HG03354 (cell line): Measurements from ENCODE around the gene SH3RF3.

Source experiments
- ATAC-seq: cut with Tn5 transposase; IDR thresholded peaks from one replicate; pipeline ENCODE4 v1.9.1; 2021; ENCODE audit warnings: mild to moderate bottlenecking; ENCODE audit not compliant: unreplicated experiment, poor library complexity, severe bottlenecking

Gene SH3RF3

GRCh38 chr2:109313343-109313742, 184.3 kb downstream of the SH3RF3 start:
- no peak for ATAC-seq

- no peak for ATAC-seq
Measured at GRCh38 chr2:109316091-109316490, 187.1 kb downstream of the SH3RF3 start.

DNA sequence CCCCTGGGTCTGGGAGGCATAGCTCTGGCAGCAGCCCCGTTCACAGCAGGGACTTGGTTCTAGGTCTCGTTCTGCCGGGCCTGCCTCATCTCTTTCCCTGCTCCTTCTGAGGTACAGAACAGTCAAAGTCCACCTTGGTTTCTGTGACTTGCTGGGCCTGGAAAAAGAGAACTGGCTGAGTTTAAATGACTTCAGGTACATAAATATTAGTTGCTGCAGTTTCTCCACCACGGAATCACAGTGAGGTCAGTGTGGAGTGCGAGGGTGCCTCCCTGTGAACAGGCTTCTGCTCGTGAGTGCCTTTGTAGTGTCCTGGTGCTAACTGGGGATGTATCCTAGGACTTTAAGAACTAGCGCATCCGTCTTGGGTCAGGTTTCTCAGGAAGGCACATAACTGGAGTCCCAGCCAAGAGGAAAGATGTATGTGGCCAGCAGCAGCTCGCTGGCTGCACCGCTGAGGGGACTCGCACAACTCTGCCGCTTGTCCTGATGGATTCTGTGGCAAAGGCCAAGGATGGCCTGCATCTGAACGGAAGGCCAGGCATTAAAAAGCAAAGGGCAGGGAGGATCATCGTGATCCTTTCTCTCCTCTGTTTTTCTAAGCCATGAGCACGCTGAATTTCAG, 188.6 kb downstream of the SH3RF3 start:
- no peak for ATAC-seq

GRCh38 chr2:109318150-109318948, 189.3 kb downstream of the SH3RF3 start:
- no peak for ATAC-seq

DNA sequence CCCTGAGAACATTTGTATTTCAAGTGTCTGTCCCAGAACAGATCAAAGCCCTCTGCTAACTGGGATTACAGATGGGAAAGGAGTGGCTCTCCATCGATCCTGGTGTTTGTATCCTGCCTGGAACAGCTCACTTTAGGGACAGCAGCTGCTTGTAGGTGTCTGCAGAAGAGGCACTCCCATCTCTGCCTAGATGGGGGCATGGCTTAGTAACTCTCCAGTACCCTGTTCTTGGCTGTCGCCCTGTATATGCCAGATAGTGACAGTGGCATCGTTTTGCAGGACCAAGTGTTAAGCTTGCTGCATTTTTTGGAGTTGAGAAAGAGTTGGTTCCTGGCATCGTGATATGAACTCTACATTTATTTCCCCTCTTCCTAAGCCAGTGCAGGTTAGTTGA, 189.9 kb downstream of the SH3RF3 start:
- ATAC-seq: no peak

- ATAC-seq: no peak
Measured at GRCh38 chr2:109320195-109320922, 191.4 kb downstream of the SH3RF3 start.

GRCh38 chr2:109321570-109321969, 192.6 kb downstream of the SH3RF3 start:
- ATAC-seq: no peak

GRCh38 chr2:109322111-109322510, 193.1 kb downstream of the SH3RF3 start:
- no peak for ATAC-seq

- ATAC-seq: no peak
Measured at GRCh38 chr2:109322641-109323040, 193.6 kb downstream of the SH3RF3 start.

- no peak for ATAC-seq
Measured at GRCh38 chr2:109324861-109325260, 195.9 kb downstream of the SH3RF3 start.

DNA sequence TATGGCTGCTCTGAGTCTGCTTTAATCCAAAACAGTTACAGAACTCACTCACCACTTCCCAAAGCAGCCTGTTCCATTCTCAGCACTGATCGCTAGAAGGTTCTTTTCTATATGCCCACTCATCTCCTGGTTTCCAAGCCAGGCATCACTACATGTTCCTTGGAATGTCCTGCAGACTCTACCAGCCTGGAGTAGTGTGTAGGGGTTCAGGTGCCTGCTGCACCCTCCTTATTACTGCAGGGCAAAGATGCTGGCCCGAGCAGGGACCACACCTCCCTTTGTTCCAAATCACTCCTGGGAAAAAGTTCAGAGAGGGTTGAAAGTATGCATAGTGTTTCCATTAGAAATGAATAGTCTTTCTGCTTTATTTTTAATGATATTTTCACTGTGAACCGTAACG, 196.6 kb downstream of the SH3RF3 start:
- no peak for ATAC-seq

GRCh38 chr2:109326306-109326705, 197.3 kb downstream of the SH3RF3 start:
- no peak for ATAC-seq

DNA sequence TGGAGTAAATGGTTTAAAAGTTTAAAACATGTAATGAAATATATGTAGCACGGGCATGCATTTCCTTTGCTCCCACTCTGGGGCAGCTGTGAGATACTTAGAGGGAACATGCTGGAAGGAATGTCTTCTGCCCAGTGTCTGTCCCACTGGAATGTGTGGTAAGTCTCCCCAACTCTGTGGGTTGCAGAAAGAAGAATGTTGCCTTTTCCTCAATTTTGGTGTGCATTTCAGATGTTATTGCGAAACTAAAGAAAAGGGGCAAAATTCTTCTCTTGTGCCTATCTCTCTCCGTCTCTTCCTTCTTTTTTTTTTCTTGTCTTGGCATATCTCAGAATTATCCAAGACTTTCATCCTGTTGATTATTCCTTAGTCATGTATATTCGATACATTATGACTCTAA, 201.1 kb downstream of the SH3RF3 start:
- ATAC-seq: no peak

GRCh38 chr2:109331081-109331480, 202.1 kb downstream of the SH3RF3 start:
- no peak for ATAC-seq

- ATAC-seq: peak; percentile 57
Measured at GRCh38 chr2:109331896-109332848, 203.2 kb downstream of the SH3RF3 start.

- no peak for ATAC-seq
Measured at GRCh38 chr2:109332880-109333279, 203.9 kb downstream of the SH3RF3 start.

DNA sequence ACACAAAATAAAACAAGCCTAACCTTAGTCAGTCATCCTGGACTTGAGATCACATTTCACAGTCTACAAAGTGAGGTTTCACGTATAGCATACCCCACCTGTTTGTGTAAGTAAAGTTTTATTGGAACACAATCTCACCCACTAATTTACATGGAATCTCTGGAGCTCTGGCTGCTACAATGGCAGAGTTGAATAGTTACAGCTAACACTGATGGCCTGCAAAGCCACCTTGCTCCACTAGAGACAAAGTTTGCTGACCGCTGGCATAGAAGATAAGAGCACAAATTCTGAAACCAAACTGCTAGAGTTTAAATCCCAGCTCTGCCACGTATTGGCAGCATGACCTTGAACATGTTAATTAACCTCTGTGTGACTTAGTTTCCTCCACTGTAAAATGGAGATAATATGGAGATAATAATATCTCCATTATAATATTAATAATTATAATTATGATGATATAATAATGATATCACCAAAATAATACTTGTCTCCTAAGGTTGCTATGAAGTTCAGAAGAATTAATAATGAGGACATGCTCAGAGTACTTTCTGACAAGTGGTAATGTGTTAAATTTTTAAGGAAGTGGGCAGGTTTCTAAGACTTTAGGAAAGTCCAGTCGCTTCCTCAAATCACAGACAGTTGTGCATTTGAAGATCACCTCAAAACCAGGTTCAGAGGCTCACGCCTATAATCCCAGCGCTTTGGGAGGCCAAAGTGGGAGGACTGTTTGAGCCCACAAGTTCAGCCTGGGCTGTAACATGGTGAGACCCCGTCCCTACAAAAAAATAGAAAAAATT, 204.6 kb downstream of the SH3RF3 start:
- no peak for ATAC-seq

DNA sequence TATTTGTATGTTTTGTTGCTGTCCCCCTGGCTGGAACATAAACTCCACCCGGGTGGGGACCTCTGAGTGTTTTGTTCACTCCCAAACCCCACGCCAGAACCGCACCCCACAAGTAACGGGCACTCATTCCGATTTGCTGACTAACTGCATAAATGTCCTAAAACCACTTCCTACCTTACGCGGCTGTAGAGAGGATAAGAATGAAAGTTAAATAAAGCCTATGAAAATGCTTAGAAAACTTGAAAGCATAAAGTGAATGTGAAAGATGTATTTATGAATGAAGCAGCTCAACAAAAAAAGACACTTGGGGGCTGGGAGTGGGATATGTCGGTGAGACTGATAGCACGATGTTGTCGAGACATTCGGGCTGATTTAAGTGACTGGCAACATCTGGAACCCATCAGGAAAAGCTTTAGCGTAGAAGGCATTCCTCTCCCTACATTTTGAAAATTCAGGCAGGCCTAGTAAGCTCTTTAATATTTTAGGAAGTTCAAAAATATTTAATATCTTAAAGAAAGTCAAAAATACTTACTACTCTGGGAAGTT, 206.7 kb downstream of the SH3RF3 start:
- no peak for ATAC-seq

DNA sequence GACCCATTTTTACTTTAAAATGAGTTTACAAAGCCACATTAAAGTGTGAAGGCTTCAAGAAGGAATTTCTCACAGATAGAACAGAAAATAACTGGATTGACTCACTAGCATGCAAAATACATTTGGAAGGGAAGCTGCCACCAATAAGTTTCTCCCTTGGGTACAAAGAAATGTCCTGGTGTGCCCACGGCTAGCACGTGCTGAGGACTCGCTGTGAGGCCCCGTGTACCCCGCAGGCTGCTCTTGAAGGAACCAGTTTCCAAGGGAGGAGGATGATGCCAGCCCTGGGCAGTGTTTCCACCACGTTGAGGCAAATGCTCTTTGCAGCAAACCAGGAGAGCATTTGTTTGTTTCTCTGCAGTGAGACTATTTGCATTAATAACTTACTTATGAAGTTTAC, 207.3 kb downstream of the SH3RF3 start:
- ATAC-seq: peak; percentile 28
